ENCODE measurements around the gene PTGFRN.

DNA sequence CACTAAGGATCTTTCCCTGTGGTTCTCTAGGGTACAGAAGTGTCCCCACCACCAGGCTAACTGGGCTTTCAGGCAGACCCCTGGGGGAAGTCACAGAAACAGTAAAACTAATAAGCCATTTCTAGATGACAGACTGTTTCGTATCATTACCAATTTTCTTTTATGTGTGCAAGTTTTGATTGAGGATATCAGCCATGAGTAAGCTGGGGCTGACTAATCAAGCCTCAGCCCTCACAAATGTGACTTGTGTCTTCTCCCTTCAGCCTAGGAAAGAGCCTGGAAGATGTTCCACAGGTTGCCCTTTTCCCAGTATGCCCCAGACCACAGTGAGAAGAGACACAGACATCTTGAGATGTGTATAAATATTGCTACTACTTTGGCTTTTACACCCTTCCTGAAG is 10.5 kb downstream of the PTGFRN start:
- TF ChIP-seq, protein P1, sequence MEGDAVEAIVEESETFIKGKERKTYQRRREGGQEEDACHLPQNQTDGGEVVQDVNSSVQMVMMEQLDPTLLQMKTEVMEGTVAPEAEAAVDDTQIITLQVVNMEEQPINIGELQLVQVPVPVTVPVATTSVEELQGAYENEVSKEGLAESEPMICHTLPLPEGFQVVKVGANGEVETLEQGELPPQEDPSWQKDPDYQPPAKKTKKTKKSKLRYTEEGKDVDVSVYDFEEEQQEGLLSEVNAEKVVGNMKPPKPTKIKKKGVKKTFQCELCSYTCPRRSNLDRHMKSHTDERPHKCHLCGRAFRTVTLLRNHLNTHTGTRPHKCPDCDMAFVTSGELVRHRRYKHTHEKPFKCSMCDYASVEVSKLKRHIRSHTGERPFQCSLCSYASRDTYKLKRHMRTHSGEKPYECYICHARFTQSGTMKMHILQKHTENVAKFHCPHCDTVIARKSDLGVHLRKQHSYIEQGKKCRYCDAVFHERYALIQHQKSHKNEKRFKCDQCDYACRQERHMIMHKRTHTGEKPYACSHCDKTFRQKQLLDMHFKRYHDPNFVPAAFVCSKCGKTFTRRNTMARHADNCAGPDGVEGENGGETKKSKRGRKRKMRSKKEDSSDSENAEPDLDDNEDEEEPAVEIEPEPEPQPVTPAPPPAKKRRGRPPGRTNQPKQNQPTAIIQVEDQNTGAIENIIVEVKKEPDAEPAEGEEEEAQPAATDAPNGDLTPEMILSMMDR (IDR thresholded peaks at IDR 0.05), result no peak
- no peak for TF ChIP-seq ZFX (IDR thresholded peaks at IDR 0.05; ENCODE audit: borderline replicate concordance)

All from 22Rv1 (cell line).